PFSK-1 (cell line): ENCODE results near the gene GUCD1.

Source experiments
- FOXP2 ChIP-seq: optimal IDR thresholded peaks from 2 replicates; pipeline ENCODE3; 2011; ENCODE audit warnings: borderline replicate concordance, control low read depth, inconsistent platforms; ENCODE audit not compliant: insufficient read depth; ENCODE audit errors: extremely low read length, extremely low read depth
- POLR2AphosphoS5 ChIP-seq: IDR thresholded peaks from 2 replicates; pipeline ENCODE4 v1.6.1; 2012; ENCODE audit warnings: low read depth, mild to moderate bottlenecking, control low read depth, low read length, moderate library complexity
- REST ChIP-seq, 2 experiments: IDR thresholded peaks; 2 replicates each; pipeline versions ENCODE4 v1.6.1 to v1.8.0; 2011 to 2012; ENCODE audit warnings: low read depth in 2 of 2, low read length in 2 of 2, control low read depth in 1 of 2, inconsistent platforms in 1 of 2, mild to moderate bottlenecking in 1 of 2, moderate library complexity in 1 of 2; ENCODE audit not compliant: insufficient read depth in 1 of 2
- SIN3A ChIP-seq: IDR thresholded peaks from 2 replicates; pipeline ENCODE4 v1.6.1; 2012; ENCODE audit warnings: mild to moderate bottlenecking, low read length, moderate library complexity, borderline replicate concordance; ENCODE audit not compliant: insufficient read depth
- TAF1 ChIP-seq: IDR thresholded peaks from 2 replicates; pipeline ENCODE4 v1.6.1; 2012; ENCODE audit warnings: low read length, control low read depth, borderline replicate concordance; ENCODE audit not compliant: insufficient read depth

Gene GUCD1

GRCh38 chr22:24592058-24592850, 37.3 kb upstream of the GUCD1 start:
- TF ChIP-seq TAF1, result no peak
- no peak for TF ChIP-seq SIN3A
- no peak for TF ChIP-seq FOXP2
- no peak for TF ChIP-seq REST (IDR thresholded peaks at IDR 0.05; ENCODE audit: insufficient read depth in 1 of 2, low read depth in 2 of 2, low read length in 2 of 2)
- TF ChIP-seq POLR2AphosphoS5, result no peak

- no peak for TF ChIP-seq POLR2AphosphoS5
- TF ChIP-seq FOXP2, result no peak
- TF ChIP-seq TAF1, result no peak
- no peak for TF ChIP-seq SIN3A
- no peak for TF ChIP-seq REST (IDR thresholded peaks at IDR 0.05; ENCODE audit: insufficient read depth in 1 of 2, low read depth in 2 of 2, low read length in 2 of 2)
These were observed 36.4 kb upstream of the GUCD1 start for GRCh38 chr22:24591286-24591830.

GRCh38 chr22:24590596-24591173, 35.7 kb upstream of the GUCD1 start:
- TF ChIP-seq FOXP2 (no peak), TAF1 (no peak), REST (IDR thresholded peaks at IDR 0.05; ENCODE audit: insufficient read depth in 1 of 2, low read depth in 2 of 2, low read length in 2 of 2) (no peak), SIN3A (no peak), POLR2AphosphoS5 (no peak)

- TF ChIP-seq POLR2AphosphoS5, result no peak
- TF ChIP-seq FOXP2, result no peak
- TF ChIP-seq SIN3A, result no peak
- TF ChIP-seq TAF1, result no peak
- no peak for TF ChIP-seq REST (IDR thresholded peaks at IDR 0.05; ENCODE audit: insufficient read depth in 1 of 2, low read depth in 2 of 2, low read length in 2 of 2)
These were observed 34.6 kb upstream of the GUCD1 start for GRCh38 chr22:24589518-24590030.
